HEK293 (cell line): ENCODE results near the gene DNAJB5.
A peak's percentile ranks its signal among the peaks of the same experiment; 100 is the strongest.

Experiments
- CTCF ChIA-PET: fragments of 350-600 bp; formaldehyde crosslinking; extraction: SDS; loops from one replicate; lab custom pipeline; 2021; ENCODE audit warnings: antibody characterized with exemption; lab: Yijun Ruan, JAX
- POLR2A ChIA-PET: fragments of 300-600 bp; formaldehyde crosslinking; extraction: SDS; loops from one replicate; lab custom pipeline; 2020; ENCODE audit warnings: antibody characterized with exemption, inconsistent platforms; lab: Yijun Ruan, JAX
- H3K27ac ChIP-seq: fragments of 200-500 bp; sonication (Bioruptor generic); 2 replicates; pipeline ENCODE4 v1.5.1; 2014; ENCODE audit warnings: low read depth, low read length, control low read depth, inconsistent platforms; ENCODE audit errors: extremely low read depth
- H3K36me3 ChIP-seq, 2 experiments: fragments of 200-500 bp in 1 of 2; sonication (Bioruptor generic) in 1 of 2; 1 replicate in 1 of 2; 2 replicates in 1 of 2; pipeline ENCODE4 v1.5.1; 2014 to 2017; ENCODE audit warnings: inconsistent platforms in 2 of 2, low read length in 2 of 2; ENCODE audit not compliant: control insufficient read depth in 2 of 2, insufficient read depth in 1 of 2
- H3K4me1 ChIP-seq: fragments of 200-500 bp; sonication (Bioruptor generic); 2 replicates; pipeline ENCODE4 v1.5.1; 2014; ENCODE audit warnings: mild to moderate bottlenecking, low read length, inconsistent platforms; ENCODE audit not compliant: control insufficient read depth, insufficient read depth
- H3K4me3 ChIP-seq: 2 replicates; pipeline ENCODE4 v1.5.1; 2011; ENCODE audit warnings: low read depth, mild to moderate bottlenecking, control low read depth, low read length, moderate library complexity
- H3K9me3 ChIP-seq: fragments of 200-500 bp; sonication (Bioruptor generic); 2 replicates; pipeline ENCODE4 v1.5.1; 2014; ENCODE audit warnings: low read depth, low read length, inconsistent platforms; ENCODE audit not compliant: control insufficient read depth, insufficient read depth
- OVOL3 ChIP-seq: fragments of 450-650 bp; formaldehyde crosslinking; IDR thresholded peaks from 2 replicates; pipeline ENCODE4 v1.5.1; 2016; ENCODE audit warnings: missing biosample characterization, missing genetic modification characterization
- PRDM1 ChIP-seq: fragments of 450-650 bp; formaldehyde crosslinking; IDR thresholded peaks from 2 replicates; pipeline ENCODE4; 2016; ENCODE audit warnings: missing biosample characterization, missing genetic modification characterization
- PRDM2 ChIP-seq: fragments of 450-650 bp; formaldehyde crosslinking; IDR thresholded peaks from 2 replicates; pipeline ENCODE4 v1.5.1; 2016; ENCODE audit warnings: missing biosample characterization, missing genetic modification characterization, borderline replicate concordance
- SCRT2 ChIP-seq: fragments of 450-650 bp; formaldehyde crosslinking; IDR thresholded peaks from 2 replicates; pipeline ENCODE4 v1.5.1; 2016; ENCODE audit warnings: missing biosample characterization, missing genetic modification characterization
- TRIM28 ChIP-seq: IDR thresholded peaks from 2 replicates; pipeline ENCODE4 v1.6.1; 2011; ENCODE audit warnings: low read length, control low read depth, borderline replicate concordance
- ZBTB6 ChIP-seq: fragments of 450-650 bp; formaldehyde crosslinking; IDR thresholded peaks from 2 replicates; pipeline ENCODE4 v1.5.1; 2017; ENCODE audit warnings: missing biosample characterization, missing genetic modification characterization
- ZNF112 ChIP-seq: fragments of 450-650 bp; formaldehyde crosslinking; IDR thresholded peaks from 2 replicates; pipeline ENCODE4 v1.5.0; 2017; ENCODE audit warnings: missing biosample characterization, missing genetic modification characterization
- ZNF133 ChIP-seq: fragments of 450-650 bp; formaldehyde crosslinking; IDR thresholded peaks from 2 replicates; pipeline ENCODE4 v1.5.1; 2016; ENCODE audit warnings: missing biosample characterization, missing genetic modification characterization
- ZNF138 ChIP-seq: fragments of 450-650 bp; formaldehyde crosslinking; IDR thresholded peaks from 2 replicates; pipeline ENCODE4 v1.5.1; 2016; ENCODE audit warnings: missing biosample characterization, missing genetic modification characterization, borderline replicate concordance
- ZNF146 ChIP-seq: fragments of 450-650 bp; formaldehyde crosslinking; IDR thresholded peaks from 2 replicates; pipeline ENCODE4 v1.5.1; 2016; ENCODE audit warnings: missing biosample characterization, missing genetic modification characterization
- ZNF174 ChIP-seq: fragments of 450-650 bp; formaldehyde crosslinking; IDR thresholded peaks from 2 replicates; pipeline ENCODE4 v1.5.0; 2017; ENCODE audit warnings: missing biosample characterization, mild to moderate bottlenecking, missing genetic modification characterization
- ZNF202 ChIP-seq: fragments of 450-650 bp; formaldehyde crosslinking; IDR thresholded peaks from 2 replicates; pipeline ENCODE4 v1.5.1; 2016; ENCODE audit warnings: missing biosample characterization, missing genetic modification characterization, borderline replicate concordance
- ZNF366 ChIP-seq: fragments of 450-650 bp; formaldehyde crosslinking; conservative IDR thresholded peaks from 2 replicates; pipeline ENCODE4 v1.5.1; 2016; ENCODE audit warnings: missing biosample characterization, missing genetic modification characterization
- ZNF37A ChIP-seq: fragments of 450-650 bp; IDR thresholded peaks from 2 replicates; pipeline ENCODE4 v1.5.1; 2018; ENCODE audit warnings: missing biosample characterization, missing genetic modification characterization
- ZNF423 ChIP-seq: fragments of 450-650 bp; formaldehyde crosslinking; IDR thresholded peaks from 2 replicates; pipeline ENCODE4 v1.5.1; 2016; ENCODE audit warnings: missing biosample characterization, missing genetic modification characterization
- ZNF514 ChIP-seq: fragments of 450-650 bp; formaldehyde crosslinking; IDR thresholded peaks from 2 replicates; pipeline ENCODE4 v1.5.1; 2016; ENCODE audit warnings: missing biosample characterization, missing genetic modification characterization
- ZNF530 ChIP-seq: fragments of 450-650 bp; formaldehyde crosslinking; IDR thresholded peaks from 2 replicates; pipeline ENCODE4 v1.5.1; 2016; ENCODE audit warnings: low read depth, missing biosample characterization, missing genetic modification characterization
- ZNF585B ChIP-seq: fragments of 450-650 bp; formaldehyde crosslinking; IDR thresholded peaks from 2 replicates; pipeline ENCODE4 v1.5.1; 2016; ENCODE audit warnings: missing biosample characterization, missing genetic modification characterization
- ZNF600 ChIP-seq: fragments of 450-650 bp; formaldehyde crosslinking; IDR thresholded peaks from 2 replicates; pipeline ENCODE4 v1.5.1; 2016; ENCODE audit warnings: missing biosample characterization, missing genetic modification characterization
- ZNF692 ChIP-seq: fragments of 450-650 bp; formaldehyde crosslinking; IDR thresholded peaks from 2 replicates; pipeline ENCODE4 v1.5.1; 2016; ENCODE audit warnings: missing biosample characterization, missing genetic modification characterization
- ZNF843 ChIP-seq: fragments of 450-650 bp; formaldehyde crosslinking; IDR thresholded peaks from 2 replicates; pipeline ENCODE4 v1.5.1; 2016; ENCODE audit warnings: missing biosample characterization, missing genetic modification characterization

DNAJB5 gene

GRCh38 chr9:35027860-35028259 lies 38.3 kb downstream of the DNAJB5 start (continued):
- TF ChIP-seq PRDM2 (tag by site-specific recombination) (no peak), ZNF692 (tag by site-specific recombination) (no peak), ZNF366 (tag by site-specific recombination) (no peak), ZNF174 (tag by site-specific recombination) (no peak), ZBTB6 (tag by site-specific recombination) (no peak), ZNF138 (tag by site-specific recombination) (no peak), SCRT2 (tag by site-specific recombination) (no peak)

- ChIA-PET CTCF (interaction anchor here (0.5 to 2.3 kb wide), 4 partner anchors 23 to 103 kb away, joined by 3 to 6 read pairs (median 3); partner anchors contain the start of gene DNAJB5), POLR2A (no interaction called here)
- Histone ChIP-seq H3K4me1 (no peaks in the 10 kb centered on the region), H3K27ac (no peak overlapping the region), H3K4me3 (no peak overlapping the region), H3K9me3 (no peaks in the 10 kb centered on the region), H3K36me3 (no peaks in the 10 kb centered on the region)
- TF ChIP-seq ZNF585B, result peak; percentile 84
- peak; percentile 63; the same call in 1 of the 2 replicates for TF ChIP-seq TRIM28
- no peak for TF ChIP-seq ZNF530
These were observed 38.8 kb downstream of the DNAJB5 start for GRCh38 chr9:35028341-35028740.

GRCh38 chr9:35029241-35029640 lies 39.7 kb downstream of the DNAJB5 start:
- H3K36me3 ChIP-seq, result no peaks in the 10 kb centered on the region
- ChIA-PET POLR2A (no interaction called here), CTCF (interaction anchor here (1.5 to 2.3 kb wide), 2 partner anchors 35 to 44 kb away, joined by 3 to 6 read pairs; no protein-coding TSS in a partner anchor)

GRCh38 chr9:35029852-35030251 lies 40.3 kb downstream of the DNAJB5 start:
- H3K4me1 ChIP-seq, result no peaks in the 10 kb centered on the region
- no peak overlapping the region for H3K4me3 ChIP-seq
- H3K27ac ChIP-seq, result no peak overlapping the region
- H3K36me3 ChIP-seq, result no peaks in the 10 kb centered on the region
- TF ChIP-seq ZNF146 (tag by site-specific recombination) (no peak), ZNF37A (tag by site-specific recombination) (no peak), ZNF843 (tag by site-specific recombination) (no peak), ZNF600 (tag by site-specific recombination) (no peak), ZNF133 (tag by site-specific recombination) (no peak), OVOL3 (tag by site-specific recombination) (no peak), ZNF202 (tag by site-specific recombination) (no peak), ZNF514 (tag by site-specific recombination) (no peak), ZNF423 (tag by site-specific recombination) (no peak)
- ChIA-PET CTCF (interaction anchor here (1.5 to 2.3 kb wide), 2 partner anchors 35 to 45 kb away, joined by 3 to 6 read pairs; no protein-coding TSS in a partner anchor), POLR2A (no interaction called here)
- no peaks in the 10 kb centered on the region for H3K9me3 ChIP-seq

More at GRCh38 chr9:35029241-35029640, 39.7 kb downstream of the DNAJB5 start:
- no peak for TF ChIP-seq PRDM1 (tag by site-specific recombination)
- no peak for TF ChIP-seq ZNF112 (tag by site-specific recombination)
- no peak overlapping the region for H3K4me3 ChIP-seq
- H3K4me1 ChIP-seq, result no peaks in the 10 kb centered on the region
- H3K9me3 ChIP-seq, result no peaks in the 10 kb centered on the region
- H3K27ac ChIP-seq, result no peak overlapping the region
